HPDE6-E6E7 (cell line): ENCODE data around the gene PRPF40A.

ENCODE experiments used
- DNase-seq: peaks from one replicate; pipeline ENCODE4 v3.0.0; 2011; ENCODE audit warnings: missing footprints; ENCODE audit errors: extremely low spot score

PRPF40A gene

DNA sequence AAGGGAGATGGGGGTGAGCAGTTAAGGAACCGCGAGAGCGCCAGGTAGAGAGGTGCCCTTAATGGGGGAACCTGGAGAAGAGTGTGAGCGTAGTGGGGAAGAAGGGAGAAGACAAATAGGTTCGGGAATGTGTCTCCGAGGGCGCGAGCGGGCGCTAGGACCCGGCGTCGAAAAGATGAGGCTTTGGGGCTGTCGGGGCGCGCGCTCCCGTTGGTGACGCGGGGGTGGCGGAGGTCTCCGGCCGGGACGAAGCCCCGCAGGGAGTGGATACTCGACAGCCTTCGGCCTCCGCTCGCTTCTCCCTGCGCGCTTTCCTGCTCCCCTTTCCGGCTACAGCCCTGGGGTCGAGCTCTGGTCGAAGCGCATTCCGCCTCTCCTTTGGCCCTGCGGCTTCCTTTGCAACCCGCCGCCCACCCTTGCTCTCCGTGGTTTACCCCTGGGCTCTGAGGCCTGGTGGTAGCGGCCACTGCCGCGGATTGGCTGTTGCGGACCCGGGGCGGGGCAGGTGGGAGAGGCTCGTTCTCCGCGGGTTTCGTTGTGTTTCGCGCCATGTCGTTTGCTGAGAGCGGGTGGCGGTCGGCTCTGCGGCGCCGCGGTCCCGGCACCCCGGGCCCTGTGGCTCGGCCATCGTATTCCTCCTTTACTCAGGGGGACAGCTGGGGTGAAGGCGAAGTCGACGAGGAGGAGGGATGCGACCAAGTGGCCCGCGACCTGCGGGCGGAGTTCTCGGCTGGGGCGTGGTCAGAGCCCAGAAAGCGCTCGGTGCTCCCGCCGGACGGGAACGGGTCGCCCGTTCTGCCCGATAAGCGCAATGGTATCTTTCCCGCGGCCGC is 1.0 kb upstream of the PRPF40A start, which contains the start of gene ARL6IP6:
ARL6IP6 (plus strand) TSS at position 545 of the 833 bp plus-strand sequence; CDS start at position 550, 5 bp downstream.
- peak; percentile 75 for DNase-seq

DNA sequence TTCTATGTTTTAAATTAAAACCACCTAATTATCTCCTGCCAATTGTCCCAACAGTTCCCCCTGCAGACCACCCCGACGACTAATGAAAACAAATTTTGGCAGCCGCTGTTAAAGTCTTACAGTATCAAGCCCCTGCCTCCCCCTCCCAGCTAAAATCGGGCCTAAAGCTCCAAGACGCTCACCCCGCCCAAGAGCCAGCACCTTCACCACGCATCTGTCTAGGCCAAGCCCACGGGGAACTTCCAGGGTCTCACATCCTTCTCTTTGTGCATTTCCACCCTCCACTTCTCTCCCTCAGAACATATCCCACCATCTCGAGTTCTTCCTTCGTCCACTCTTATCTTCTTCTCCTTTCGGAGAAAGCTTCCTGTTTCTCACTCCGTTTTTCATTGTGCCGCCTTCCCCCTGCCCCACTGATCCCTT is 445 bp downstream of the PRPF40A start:
- DNase-seq = peak; percentile 7

DNA sequence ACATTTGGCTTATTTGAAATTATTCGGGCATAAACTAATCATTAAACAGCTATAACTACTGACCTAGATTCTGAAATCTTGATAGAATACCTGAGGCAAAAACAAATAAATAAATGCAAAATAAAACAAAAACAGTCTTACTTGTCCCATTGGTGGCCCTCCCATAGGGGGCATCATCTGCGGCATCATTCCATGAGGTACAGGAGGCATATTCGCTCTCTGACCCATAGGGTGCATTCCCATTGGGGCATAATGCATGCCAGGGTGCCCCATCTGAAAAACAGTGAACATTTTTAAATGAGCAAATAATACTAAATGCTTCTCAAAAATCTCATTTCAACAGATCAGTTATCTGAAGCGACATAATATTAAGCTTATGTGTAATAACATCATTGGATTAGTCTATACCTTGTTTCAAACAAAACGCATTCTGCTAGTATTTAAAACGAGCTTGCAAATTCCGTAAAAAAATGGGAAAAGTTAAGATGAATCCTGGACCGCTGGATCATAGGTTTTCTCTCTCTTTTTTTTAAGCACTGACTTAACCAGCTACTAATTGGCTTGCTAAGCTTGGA is 1.3 kb downstream of the PRPF40A start:
- DNase-seq = peak; percentile 3

DNA sequence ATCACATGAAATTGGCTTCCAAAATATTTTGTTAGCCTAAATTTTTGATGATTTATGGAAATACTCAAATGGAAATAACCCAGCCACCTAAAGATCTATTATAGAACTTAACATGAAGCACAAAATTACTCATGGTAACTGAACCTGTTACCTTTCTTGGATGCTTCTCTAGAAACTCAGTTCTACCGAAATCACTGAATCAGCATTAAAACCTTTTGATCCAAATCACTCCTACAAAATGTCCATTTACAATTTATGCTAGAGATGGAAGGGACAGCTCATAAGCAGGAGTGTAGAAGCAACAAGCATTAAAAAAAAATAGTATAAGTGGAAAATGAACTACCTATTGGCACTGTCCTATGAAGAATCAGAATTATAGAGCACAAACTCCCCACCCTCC is 2.1 kb downstream of the PRPF40A start:
- no peak for DNase-seq

DNA sequence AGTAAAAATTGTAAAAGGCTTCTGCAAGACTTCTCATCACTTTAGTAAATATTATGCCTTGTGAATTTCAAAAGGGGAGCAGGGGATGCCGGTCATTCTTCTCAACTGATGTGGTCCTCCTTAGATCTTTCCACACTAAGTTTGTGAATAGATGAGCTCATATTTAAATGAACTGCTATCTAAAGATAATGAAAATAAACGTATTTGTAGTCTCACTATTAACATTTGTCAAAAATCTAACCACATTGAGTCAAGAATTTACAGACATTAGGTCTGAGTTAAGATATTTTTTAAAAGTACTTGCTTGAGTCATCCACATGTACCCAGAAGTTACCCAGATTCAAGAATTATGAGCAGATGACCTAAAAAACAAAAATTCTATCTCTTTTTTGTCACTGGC is 6.5 kb downstream of the PRPF40A start:
- no peak for DNase-seq

DNA sequence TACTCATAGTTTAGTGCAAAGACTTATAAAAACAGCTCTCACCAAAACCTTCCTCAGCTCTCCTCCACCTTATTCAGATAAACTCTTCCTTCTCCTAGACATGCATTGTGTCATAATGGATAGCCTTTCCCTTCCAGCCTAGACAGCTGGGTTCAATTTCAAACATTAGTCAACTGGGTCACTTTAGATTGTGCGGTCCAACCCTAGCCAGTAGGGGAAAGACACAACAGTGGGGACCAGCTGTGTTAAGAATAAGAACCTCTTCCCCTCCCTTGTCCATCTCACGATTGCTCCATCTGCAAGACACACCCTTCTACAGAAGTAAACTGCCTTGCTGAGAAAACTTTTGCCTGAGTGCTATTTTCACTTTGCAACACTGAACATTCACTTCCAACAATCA is 8.5 kb downstream of the PRPF40A start:
- DNase-seq = no peak

DNA sequence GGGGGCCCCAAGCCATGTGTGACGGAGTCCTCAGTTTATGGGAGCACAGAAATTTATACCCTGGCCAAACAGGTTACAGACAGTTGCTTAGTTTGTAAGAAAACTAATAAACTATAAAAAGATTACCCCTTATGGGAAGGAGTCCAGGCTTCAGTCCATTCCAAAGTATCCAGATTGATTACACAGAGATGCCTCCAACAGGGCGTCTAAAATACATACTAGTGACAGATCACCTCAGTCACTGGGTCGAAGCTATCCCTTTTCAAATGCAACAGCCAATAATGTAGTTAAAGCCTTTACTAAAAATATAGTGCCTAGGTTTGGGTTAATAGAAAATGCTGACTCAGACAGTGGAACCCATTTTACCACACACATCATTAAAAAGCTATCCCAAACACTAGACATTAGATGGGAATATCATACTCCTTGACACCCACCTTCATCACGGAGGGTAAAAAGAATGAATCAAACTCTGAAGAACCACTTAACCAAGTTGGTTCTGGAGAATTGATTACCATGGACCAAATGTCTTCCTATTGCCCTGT is 10.7 kb downstream of the PRPF40A start:
- no peak for DNase-seq

DNA sequence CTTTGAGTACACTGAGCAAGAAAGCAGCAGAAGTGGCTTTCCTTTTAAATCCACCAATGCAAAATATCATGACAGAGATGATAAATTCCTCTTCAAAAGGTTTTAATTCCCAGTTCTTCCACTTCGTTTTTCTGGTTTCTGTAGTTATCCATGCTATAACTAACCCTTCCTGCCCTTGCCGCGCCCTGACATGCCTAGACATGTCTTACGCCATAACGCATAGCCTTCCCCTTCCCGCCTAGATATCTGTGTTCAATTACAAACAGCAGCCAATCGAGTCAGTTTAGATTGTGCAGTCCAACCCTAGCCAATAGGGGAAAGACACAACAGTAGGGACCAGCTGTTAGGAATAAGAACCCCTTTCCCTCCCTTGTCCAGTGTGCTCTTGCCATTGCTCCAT is 16.1 kb downstream of the PRPF40A start:
- DNase-seq = no peak

DNA sequence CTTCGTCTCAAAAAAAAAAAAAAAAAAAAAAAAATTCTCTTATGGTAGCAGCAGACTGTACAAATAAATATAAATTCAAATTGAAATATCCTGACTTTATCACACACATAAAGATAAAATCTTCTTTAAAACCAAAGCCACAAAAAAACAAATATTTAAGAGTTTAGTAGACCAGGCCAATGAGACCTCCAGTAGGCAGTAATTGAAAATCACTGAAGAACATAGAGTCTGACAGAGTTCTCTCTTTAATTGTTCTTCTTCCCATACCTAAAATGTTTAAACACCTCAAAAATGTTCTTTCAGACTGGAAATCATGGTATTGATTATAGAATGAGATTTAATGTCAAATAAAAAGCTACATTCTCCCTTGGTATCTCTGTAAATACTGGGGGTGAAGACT is 20.8 kb downstream of the PRPF40A start:
- no peak for DNase-seq

DNA sequence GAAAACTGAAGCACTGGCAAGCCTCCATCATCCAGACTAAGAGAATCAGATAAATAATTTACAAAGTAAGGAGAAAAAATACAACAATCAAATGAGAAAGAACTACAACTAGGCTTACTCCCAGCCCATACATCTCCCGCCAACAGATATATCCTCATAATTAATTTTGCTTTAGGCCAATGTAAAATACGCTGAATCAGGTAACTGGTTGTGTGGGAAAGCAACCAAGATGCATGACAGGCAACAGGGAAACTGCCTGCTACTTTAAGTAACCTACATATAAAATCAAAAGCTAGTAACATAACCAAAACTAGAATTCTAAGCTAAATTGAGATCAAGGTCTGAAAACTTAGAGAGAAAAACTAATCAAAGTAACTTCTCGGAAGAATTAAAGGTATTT is 21.5 kb downstream of the PRPF40A start:
- DNase-seq = no peak

DNA sequence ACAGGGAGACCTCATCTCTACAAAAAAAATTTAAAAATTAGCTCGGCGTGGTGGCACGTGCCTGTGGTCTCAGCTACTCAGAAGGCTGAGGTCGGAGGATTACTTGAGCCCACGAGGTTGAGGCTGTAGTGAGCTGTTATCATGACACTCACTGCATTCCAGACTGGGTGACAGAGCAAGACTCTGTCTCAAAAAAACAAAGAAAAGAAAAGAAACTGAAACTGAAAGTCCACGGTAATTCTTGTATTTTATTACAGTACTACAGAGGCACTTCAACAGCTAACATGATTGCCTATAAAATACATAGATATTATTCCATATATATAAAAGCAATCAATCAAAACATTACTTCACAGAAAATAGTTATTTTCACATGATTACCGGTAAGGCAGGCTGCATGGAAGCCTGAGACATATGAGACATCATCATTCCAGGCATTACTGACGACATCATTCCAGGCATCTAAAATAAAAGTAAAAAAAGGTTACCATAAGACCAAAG is 23.1 kb downstream of the PRPF40A start:
- no peak for DNase-seq

DNA sequence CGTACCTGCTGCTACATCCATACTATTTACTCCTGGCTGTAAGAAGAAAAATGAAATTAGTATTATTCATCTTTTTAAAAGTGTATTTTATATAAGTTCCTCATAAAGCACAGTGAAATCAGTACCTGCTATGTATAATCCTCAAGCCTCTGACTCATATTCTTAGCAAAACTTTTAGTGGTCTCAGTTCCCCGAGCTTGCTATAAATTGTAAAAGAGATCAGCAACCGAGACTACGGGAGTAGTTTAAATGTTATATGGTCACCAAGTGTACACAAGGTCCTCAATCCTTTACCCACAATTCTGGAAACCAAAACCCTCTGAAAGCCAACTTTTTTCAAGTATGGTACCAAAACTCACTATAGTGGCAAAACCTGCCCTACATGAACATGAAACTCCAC is 24.2 kb downstream of the PRPF40A start:
- DNase-seq = no peak

DNA sequence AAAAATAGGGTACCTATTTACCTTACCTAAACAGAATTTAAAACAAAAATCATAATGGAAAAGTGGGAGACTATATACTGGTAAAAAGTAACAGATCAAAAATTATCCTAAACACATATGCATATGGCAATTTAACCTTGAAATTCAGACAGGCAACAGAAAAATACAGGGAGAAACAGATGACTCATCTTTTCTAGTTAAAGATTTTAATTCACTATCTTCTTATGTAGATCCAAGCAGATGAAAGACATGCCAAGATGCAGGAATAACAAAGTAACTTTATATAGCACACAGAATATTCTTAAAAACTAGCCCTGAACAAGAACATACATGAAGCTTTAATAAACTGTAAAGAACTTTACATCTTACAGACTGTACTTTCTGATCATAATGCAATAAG is 30.9 kb downstream of the PRPF40A start:
- DNase-seq = no peak

DNA sequence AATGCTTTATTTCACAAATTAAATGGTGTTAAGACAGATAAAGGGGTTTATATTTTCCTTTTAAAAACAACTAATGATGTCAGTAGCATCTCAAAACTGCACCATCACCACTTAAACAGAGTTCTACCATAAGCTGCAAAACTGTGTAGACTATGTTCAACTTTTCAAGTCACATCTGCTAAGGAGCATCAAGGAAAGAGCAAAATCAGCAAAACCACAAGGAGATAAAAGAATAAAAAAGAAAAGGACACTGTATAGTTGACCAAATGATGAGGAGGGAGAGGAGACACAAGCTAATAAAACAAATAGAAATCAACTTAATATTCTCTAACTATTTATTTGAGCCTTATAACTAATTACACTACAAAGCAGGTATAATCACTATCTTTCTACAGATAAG is 33.9 kb downstream of the PRPF40A start:
- no peak for DNase-seq

DNA sequence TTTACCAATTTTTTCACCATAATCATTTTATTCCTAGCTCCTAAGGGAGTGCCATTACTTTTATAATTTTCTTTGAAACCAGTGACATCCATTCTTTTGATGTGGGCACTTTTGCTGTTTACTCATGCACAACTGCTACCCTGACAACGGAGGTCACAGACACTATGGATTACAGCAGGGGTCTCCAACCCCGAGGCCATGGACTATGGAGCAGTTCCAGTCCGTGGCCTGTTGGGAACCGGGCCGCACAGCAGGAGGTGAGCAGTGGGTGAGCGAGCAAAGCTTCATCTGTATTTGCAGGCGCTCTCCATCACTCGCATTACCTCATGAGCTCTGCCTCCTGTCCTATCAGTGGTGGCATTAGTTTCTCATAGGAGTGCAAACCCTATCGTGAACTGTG is 34.6 kb downstream of the PRPF40A start:
- DNase-seq = no peak

DNA sequence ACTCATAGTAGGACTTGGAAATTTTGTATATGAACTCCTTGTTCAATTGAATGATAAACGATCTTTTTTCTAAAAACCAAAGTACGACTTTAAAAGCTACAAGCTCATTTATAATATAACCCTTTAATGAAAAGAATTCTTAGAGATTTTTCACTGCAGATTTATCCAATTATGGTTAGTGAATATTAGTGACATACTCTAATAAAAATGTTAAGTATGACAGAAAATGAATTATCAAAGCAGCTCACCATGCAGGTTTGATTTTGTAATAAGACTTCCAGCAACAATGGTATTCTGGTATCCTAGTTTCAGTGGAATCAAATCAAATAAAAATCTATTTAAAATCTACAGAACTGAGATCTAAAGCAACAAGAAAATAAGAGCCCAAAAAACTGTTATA is 38.5 kb downstream of the PRPF40A start:
- no peak for DNase-seq

DNA sequence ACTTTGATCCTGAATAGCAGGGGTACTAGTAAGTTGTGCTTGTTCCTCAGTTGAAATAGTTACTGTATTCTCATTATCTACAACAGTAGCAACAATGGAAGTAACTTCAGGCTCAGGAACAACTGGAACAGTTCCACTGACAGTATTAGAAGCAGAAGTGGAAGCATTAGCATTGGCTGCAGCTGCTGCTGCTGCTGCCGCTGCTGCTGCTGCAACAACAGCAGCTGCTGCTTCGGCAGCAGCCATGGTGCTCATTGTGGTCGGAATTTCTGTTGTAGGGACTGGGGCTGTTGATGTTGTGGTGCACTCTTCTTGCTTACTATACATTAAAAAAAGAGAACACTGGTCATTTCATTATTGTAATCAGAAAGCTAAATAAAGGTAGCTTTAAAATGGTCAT is 40.8 kb downstream of the PRPF40A start:
- DNase-seq = no peak

DNA sequence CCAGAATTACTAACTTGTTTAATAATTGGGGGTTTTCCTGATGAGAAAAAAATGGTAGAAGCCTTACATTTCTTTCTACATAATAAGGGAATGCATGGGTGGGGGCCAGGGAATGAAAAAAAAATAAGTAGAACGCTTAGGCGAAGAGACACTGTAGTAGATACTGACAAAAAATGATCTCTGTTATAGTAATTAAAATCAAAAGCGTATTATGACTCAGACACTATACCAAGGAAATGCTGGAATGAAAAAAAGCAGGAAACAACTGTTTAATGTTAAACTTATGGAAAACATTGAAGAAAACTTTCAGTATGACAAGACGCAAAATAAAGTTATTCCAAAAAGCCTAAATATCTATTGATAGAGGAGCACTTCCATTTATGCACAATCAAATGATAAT is 42.9 kb downstream of the PRPF40A start:
- DNase-seq = no peak

DNA sequence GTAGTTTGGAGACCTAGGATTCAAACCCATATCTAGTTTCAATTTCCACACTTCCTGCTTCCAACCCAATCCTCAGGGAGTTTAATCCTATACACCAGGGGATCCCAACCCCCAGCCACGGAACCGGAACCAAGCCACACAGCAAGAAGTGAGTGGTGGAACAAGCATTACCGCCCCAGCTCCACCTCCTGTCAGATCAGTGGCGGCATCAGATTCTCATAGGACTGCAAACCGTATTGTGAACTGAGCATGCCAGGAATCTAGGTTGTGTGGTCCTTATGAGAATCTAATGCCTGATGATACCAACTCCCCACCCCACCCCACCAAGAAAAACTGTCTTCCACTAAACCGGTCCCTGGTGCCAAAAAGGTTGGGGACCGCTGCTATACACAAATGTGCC is 52.5 kb downstream of the PRPF40A start:
- DNase-seq = no peak

DNA sequence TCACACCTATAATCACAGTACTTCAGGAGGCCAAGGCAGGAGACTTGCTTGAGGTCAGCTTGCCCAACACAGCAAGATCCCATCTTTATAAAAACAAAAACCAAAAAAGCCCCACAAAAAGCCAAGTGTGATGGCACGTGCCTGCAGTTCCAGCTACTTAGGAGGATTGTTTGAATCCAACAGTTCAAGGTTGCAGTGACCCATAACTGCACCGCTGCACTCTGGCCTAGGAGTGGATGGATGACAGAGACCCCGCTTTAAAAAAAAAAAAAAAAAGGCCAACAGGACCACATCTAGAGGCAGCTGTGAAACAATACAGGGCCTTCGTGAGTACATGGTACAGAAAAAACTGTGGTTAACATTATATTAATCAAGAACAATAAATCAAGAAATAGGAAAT is 56.2 kb downstream of the PRPF40A start:
- DNase-seq = no peak

DNA sequence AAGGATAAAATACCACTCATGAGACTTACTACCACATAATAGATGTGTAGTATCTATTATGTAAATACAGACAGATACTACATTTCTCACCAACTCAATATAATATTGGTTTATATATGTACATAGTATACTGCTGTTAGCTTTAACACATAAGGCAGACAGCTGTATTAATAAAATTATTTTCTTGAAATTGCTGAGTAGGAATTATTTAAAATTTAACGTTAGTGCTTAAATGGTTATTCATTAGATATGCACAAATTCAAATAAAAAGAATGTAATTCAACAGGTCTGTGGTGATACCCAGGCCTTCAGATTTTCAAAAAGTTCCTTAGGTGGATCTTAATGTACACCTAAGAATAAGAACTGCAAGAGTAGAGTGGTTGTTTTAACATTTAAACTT is 59.0 kb downstream of the PRPF40A start:
- no peak for DNase-seq

DNA sequence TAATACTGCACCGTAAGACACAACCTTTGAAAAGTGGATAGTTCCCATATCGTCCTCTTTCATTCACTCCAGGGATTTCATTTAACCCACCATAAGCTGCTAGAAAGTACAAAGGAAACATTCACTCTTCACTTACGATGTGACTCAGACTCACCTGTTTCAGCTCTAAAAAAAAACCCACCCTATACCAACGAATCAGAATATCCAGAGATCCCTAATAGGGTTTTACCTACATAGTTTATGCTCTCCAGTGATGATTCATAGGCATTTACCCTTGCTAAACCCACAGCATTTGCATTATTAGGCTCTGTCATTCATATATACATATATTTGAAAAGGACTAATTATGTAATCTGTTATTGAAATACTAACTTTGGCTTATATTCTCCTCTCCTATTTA is 60.2 kb downstream of the PRPF40A start:
- no peak for DNase-seq

DNA sequence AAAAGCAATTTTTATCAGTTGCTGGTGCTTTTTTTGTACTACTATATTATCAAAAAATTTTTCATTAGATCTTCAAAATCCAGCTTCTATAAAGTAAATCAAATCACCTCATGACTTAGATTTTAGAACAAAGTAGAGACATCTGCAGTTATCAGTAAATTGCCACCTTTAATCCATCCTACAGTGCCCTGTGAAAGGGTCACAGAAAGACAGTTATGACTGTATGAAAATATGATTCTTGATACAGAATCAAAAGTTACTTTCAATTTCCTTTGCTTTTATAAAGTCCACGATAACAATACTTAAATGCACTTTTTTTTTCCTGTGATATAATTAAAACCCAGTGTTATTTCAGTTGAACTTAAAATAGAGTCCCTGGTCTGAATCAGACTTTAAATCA is 61.4 kb downstream of the PRPF40A start:
- DNase-seq = no peak
